ENCODE data around the gene ITPR2. TPM values are rescaled to one million over a fixed set of nuclear protein-coding genes. Genes with fewer than 3 reads are reported as not detected.

The ITPR2 gene
- total RNA-seq, 1 experiment from 2014 or later, result 13.6 TPM

DNA sequence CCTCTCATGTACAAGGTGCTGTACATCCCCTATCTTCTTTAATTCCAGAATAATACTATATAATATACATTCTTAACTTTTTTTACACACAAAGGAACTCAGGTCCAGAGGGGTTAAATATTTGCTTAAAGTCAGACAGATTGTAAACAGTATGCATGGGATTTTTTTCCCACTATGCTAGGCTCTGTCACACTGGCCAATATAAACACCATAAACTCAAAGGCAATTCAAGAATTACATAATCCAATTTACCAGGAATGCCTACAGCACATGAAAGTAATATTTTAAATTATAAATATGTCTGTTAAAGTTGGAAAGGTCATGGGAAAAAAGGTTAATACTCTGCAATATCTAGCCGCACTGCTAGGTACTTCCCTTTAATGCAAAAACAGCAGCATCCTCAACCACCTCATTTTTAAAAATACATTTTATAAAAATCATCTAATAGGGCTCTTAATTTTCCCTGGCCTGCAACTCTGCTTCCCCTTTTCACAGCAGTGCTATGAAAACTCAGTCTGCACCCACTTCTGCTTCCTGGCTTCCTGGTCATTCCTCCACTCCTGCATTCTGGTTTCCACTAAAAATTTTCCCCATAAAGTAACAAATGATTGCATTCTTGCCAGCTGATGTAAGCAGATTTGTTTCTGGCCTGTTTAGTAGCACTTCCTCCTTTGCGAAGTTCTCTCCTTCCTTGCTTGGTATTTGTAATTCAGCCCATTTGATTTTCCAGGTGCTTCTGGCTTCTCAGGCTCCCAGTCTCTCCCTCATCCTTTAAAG lies 128.1 kb downstream of the ITPR2 start:
- peak; percentile 49 for DNase-seq (ENCODE audit: low read depth)

DNA sequence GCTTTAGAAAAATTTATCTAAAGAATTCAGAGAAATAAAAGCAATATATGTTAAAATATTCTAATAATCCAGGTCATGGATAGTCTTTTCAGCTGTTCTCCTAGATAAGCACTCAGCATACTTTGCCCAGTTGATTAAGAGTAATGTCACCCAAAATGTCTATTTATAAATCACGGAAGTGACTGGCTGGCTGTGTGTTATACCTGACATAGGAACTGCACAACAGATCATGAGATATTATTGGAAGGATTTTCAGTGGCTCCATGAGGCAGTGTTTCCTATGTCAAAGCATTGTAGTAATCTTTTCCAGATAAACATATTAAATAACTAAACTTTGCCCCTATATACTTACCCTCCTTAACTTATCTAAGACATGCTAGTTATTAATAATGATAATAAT lies 128.8 kb downstream of the ITPR2 start:
- DNase-seq (ENCODE audit: low read depth), result no peak

DNA sequence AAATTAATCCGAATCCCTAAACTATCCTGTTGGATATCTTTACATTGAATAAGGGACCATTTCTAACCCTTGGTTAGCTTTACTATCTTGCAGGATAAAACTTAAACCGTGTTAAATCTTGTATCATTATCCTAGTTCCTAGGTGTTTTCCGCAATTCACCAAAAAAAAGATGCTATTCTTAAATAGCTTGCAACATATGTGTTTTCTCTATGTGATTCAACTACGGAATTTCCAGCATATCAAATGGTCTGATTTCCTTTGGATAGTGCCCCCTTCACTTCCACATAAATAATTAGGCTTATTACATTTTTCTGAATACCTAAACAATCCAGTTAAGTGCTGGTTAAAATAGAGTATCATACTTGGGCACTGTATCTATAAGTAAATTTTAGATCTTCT lies 130.3 kb downstream of the ITPR2 start:
- no peak for DNase-seq (ENCODE audit: low read depth)

DNA sequence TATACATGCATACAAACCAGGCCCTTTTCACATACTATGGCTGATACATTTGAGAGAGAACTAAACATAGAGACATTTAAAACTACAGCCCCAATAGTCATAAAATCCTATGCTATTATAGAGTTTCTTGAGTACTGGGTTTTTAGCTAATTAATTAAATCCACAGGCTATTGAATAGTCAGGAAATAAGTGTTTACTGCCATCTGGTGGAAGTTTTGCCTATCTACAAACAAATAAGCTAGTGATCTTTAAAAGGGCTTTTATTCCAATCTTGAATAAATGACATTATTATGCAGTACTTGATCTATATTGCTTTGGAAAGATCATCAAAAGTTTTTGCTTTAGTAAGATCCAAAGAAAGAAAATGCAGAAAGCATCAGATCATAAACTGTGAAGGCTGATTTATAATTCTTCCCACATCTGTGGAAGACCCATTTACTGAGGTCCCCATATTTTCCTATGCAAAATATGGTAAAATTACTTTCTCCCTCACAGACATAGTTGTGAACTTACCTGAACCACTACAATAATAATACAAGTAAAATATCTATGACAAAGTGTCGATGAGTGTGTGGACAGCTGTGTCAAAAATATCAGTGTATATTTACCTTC lies 131.3 kb downstream of the ITPR2 start:
- DNase-seq (ENCODE audit: low read depth), result peak; percentile 63

DNA sequence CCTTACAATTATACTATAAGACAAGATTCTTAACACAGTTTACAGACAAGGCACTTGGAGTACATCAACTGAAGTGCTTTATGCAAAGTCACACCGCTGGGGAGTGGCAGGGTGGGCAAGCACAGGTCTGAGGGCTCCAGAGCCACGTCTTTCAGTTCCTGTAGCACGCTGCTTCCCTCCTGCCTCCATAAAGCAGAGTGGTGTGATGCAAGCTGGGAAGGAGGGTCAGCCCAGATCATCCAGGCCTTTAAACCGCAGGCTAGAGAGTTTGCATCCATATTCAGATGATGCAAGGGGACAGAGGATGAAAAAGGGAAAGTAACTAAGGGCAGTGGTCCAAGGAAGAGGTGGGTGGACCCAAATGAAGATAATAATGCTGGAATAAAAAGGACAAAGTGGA lies 132.6 kb downstream of the ITPR2 start:
- DNase-seq (ENCODE audit: low read depth), result no peak

DNA sequence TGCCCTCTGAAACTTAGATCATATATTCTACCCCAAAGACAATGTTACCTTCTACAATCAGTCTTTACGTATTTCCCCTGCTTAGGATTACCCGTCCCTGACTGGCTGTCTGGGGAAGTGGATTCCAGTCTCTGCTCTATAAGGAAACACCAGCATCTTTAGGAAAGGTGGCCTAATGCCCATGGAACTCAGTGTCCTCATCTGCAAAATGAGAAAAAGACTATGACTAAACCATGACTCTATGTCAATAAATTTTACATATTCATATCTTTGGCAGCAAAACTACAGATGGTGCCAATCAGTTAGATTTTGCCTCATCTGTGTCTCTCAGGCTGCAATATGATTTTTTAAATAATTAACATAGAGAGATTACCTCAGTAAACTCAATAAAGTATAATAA lies 133.8 kb downstream of the ITPR2 start:
- no peak for DNase-seq (ENCODE audit: low read depth)

DNA sequence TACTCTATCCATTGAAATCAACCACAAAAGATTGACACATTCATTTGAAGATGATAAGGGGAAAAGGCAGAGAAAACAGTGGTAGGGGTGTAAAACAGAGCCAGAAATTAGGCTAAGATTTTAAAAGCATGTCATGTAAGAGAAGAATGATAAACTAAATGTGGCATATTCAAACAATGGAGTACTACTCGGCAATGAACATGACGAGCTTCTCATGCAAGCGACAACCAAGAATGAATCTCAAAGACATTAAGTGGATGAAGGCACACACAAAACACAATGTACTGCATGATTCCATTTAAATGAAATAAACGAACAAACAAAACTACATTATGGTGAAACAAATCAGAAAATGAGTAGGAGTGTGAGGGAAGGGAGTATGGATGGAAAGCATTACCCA lies 134.8 kb downstream of the ITPR2 start:
- no peak for DNase-seq (ENCODE audit: low read depth)

DNA sequence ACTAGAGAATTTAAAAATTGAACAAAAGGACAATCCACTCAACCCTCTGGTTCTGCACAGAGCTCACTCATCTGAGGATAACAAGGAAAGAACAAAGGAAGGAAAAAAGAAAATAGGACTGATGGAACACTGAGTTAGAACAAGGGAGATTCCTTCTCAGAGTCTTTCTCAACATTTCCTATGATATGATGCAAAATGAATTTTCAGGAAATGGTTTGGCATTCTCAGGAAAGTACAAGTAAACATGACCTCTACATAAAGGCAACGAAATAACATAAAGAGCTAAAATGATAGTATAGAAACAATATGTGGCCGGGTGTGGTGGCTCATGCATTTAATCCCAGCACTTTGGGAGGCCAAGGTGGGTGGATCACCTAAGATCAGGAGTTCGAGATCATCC lies 135.8 kb downstream of the ITPR2 start:
- DNase-seq (ENCODE audit: low read depth), result no peak

DNA sequence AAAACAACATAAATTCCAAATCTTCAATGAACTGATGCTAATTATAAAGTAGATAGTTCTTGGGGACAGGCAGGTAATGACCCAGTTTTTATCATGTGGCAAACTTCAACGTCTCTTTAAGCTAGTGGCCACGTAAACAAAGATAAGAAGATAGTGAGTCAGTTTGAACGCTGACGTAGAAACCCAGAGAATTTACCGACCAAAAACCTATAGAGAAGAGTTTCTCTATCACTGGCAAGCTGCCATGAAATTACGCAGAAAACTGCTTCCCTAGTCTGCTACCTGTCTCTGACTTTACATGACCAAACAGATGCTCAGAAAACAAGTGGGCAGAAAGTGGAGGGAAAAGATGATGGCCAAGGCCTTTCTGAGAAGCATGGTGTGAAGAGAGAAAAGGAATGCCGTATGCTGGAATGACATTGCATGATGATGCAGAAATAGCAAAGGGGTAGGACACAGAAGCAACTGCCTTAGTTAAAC lies 136.3 kb downstream of the ITPR2 start:
- no peak for DNase-seq (ENCODE audit: low read depth)

DNA sequence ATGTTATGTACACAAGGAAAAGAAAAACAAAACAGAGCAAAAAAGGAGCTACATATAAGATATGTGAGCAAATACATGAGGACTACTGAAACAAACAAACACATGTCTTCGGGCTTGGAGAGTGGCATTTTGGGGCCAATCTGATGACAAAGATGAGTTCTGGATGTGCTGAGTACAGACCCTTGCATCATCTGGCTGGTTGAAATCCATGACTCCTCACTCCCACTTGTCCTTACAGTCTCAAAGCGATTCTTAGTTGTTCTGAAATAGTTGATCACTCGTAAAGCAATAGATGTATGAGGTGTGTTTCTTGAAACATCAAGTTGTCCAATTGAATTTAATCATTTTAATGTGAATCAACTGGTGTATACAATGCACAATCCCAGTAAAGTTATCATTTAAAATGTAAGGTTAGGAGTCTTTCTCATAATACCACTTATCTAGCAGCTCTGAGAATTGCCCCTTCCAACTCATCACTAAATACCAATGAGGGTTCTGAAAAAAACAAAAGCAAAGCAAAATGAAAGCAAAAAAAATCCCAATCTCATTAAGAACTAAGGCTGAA lies 136.9 kb downstream of the ITPR2 start:
- DNase-seq (ENCODE audit: low read depth), result no peak

DNA sequence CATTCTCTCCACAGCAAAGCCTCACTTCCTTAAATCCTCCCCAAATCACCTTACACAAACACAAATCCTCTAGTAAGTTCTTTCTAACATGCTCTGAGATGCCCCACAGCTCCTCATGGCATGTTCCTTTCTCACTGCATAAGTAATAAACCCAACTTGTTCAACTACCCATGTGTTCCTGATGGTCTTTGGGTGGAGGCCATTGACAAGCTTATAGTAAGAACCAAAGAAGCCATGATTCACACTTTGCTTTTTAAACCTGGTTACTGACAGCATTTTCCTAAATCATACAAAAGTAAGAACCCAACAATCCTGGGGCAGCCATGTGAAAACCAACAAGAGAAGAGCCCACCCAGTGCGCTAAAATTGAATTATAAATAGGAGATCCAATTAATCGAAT lies 138.6 kb downstream of the ITPR2 start:
- DNase-seq (ENCODE audit: low read depth), result no peak

DNA sequence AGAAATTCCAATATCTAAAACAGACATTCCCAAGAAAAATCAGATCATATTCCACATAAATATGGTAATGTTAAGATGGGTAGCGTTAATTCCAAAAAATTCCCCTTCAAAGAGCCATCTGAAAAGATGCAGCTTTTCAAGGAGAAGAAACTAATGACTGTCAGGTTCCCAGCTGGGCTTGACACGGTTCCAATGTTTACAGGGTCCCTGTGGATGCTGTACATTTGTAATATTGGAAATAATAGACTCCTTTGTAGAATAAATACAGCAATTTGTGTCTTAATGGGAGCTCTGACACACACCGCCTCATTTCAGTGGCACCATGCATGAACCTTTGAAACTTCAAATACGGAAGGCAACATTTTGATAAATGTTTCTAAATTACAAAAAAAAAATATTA lies 140.6 kb downstream of the ITPR2 start:
- no peak for DNase-seq (ENCODE audit: low read depth)

DNA sequence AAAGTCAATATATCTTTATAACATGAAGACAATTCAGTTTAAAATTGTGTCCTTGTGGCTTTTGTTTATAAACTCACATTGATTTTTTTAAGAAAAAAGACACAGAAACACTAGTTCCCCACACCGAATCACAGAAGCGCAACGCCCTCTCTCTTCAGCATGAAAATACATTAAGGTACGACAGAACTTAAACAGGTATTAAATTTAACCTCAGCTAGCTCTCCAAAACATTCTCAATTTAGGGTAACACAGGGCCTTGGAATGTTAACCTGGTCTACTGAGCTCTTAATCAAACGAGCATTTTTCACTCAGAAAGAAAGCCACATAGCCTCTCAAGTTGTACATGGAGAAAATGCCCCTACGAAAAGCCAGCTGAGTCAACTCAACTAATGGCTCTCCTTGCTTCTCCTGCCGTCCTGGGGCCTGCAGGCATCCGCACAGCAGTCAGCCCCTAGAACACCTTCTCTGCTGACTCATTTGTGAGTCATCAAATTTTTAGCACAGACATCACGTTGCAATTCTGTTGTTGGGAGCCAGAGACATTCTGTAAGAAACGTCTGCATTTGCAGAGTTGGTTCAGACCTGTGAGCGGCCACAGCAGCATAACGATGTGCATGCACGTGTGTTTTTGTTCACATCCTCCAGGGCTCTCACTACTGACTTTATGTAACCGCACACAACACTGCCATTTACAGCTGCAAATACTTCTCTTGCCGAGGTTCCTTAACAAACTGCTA lies 141.6 kb downstream of the ITPR2 start:
- peak; percentile 98 for DNase-seq (ENCODE audit: low read depth)

DNA sequence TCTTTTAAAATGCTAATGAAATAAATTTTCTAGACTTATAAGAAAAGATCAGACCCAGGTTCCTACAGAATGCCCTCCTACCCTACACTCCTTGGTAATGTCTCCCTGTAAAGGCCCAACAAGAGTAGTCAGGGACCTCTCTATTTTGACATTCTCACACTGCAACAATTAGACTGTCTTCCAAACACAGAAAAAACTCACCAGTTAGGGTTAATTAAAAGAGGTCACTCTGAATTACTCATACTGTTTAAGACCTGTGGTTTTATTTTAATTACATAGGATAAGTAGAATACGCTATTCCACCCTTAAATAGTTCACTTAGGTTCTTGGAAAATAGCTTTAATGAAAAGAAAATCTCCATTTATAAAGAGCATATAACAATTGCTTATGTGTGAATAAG lies 142.4 kb downstream of the ITPR2 start:
- peak; percentile 16 for DNase-seq (ENCODE audit: low read depth)

DNA sequence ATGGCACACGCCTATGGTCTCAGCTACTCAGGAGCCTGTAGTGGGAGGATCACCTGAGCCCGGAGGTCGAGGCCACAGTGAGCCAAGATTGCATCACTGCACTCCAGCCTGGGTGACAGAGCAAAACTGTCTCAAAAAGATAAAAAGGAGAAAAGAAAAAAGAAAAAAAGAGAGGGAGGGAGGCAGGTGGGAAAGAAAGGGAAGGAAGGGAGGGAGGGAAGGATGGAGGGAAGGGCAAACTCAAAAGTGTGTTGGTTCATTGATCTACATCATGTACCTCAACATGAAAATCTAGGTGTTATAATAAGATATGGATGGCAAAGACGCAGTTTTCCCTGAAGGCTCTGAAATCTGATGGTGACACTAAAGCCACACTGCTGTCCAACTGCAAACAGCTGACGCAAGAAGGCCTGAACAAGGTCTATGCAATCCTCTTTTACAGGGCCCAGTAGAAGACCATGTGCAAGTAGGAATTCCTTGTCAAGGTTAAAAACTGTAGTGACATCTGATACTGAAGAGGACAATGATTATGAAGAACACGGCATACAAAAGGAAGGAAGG lies 143.6 kb downstream of the ITPR2 start:
- DNase-seq (ENCODE audit: low read depth), result no peak

DNA sequence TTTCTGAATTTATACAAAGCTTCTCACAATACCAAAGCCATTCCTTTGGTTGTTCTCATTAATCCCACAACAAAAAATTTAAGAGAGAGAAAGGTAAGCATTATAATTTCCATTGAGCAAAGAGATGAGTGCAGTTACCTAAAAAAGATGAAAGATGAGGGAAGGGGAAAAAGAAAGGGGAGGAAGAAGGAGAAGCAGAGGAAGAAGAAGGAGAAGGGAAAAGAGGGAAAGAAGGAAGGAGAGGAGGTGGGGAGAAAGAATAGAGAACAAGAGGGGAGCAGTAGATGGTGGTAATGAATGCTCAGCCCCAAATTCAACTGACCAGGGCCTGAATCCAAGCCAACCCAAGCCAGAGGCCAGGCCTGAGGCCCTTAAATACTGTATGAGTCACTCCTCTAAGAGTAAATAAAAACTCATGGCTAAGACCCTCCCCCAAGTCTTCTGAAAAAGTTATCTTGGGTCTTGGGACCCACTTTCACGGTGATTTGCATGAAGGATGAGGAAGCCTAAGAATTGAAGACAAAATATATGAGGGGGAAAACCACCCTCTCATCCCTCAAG lies 144.6 kb downstream of the ITPR2 start:
- peak; percentile 39 for DNase-seq (ENCODE audit: low read depth)

DNA sequence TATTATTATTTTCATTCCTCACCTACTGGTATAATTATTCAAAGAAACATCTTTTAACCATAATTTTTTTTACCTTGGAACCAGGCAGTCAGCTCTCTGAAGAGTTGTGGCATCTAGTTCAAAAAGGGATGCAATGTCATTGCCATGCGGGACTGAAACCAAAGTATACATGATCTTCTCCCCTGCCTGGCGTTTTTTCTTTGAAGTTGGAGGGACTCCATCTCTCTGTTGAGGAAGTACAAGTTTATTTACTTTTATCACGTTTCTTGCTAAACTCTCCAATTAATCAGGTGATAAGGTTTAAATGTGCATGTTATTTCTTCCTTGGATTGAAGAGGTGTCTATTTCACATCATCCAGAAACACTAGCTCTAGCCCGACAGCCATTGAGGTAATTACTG lies 146.6 kb downstream of the ITPR2 start:
- no peak for DNase-seq (ENCODE audit: low read depth)

DNA sequence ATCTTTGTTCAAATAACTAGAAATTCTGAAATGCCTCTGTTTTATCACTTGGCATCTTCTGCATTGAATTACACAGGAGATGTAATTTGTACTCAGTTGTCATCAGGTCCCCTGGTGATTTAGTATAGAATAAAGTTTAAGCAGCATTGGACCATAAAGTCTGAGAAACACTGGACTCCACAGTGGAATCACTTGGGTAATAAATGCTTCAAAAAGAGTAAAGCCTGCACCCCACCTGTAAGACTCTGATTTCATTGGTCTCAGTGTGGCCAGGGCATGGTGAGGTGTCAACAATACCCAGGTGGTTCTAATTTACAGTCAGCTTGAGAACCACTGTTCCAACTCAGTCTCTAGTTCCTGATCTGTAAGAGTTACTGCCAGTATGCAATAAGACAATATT lies 148.9 kb downstream of the ITPR2 start:
- no peak for DNase-seq (ENCODE audit: low read depth)

DNA sequence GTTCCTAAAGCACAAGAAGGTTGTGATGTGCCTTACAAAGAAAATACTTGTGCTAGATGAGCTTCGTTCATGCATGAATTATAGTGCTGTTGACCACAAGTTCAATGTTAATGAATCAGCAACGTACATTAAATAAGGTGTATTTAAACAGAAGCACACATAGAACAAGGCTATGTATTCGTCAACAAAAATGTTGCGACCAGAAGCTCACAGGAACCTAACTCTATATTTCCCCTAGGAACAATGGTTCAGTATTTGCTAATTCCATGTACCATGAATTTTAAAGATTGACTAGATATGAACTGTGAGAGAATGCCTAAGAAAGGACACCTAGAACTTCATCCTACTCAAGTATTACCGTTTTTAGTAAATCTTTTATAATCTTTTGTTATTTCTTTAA lies 149.6 kb downstream of the ITPR2 start:
- no peak for DNase-seq (ENCODE audit: low read depth)

DNA sequence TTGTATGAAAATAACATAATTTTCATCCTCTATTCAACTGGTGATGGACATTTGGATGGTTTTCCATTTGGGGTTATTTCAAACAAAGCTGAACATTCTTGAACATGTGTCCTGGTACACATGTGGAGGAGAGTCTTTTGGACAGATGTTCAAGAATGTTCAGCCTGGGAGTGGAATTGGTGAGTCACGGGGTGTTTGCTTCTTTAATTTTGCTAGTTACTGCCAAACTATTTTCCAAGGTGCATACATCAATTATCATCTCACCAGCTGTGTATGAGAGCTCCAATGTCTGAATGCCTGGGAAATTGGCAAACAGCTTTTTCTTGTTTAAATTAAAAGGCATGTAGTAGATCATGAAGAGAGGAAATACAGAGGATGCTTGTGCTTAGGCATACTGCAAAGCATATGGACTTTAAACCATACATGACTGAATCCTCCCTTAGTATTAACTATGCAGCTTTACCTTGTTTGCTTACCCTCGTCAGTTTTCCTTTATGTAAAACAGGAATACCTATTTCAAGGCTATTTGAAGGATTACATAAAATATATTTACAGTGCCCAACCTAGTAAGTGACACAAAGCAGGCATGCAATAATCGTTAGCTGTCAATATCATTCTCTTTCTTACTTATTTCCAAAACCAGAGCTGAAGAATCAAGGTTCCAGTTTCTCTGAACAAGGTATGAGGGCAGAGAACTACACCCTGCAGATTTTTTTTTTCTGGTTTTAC lies 152.1 kb downstream of the ITPR2 start:
- DNase-seq (ENCODE audit: low read depth), result no peak

Data from M059J (cell line).